Measurements from ENCODE around the gene RHEX. TPM values are rescaled to one million over a fixed set of nuclear protein-coding genes. Genes with fewer than 3 reads are reported as not detected.

The RHEX gene
- polyA plus RNA-seq, 4 donors, result 1.8 to 6.4 (median 2.9) TPM

DNA sequence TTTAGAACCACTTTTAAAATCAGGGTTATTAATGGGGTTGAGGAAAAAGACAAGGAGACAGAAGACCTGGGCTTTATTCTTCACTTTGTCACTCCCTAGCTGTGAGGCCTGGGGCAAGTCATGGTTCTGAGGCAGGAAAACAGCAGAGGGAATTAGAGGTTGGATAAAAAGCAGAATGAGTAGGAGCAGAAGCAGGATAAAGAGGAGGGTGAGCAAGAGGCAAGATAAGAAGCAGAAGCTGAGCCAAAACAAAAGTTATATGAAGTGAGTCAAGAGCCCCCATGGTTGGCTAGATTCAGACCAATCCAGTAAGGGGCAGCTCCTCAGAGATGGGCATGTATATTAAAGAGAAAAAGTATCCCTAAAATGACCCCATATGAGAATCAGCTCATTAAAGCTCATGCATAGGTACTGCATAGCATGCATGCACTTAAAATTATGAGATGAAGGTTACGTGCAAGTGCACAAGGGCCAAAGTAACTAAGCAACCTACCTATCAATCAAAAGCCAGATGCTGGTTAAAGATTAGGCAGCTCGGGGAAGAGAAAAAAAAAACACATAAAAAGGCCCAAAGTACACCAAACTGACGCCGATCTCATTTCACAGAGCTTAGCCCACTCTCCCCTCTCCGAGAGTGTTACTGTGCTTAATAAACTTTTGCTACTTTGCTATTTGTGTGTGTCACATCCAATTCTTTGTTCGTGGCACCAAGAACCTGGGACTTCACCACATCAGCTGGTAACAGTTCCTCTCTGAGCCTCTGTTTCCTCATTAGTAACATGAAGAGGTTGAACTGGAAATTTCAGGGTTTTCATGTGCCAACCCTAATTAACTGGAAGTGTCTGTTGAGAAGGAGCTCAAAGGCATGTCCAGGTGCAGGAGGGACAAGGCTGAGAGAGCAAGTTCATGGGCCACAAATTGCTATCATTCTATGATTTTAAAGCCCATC, 62.0 kb downstream of the RHEX start:
- DNase-seq (ENCODE audit: low read depth in 4 of 4, low spot score in 3 of 4), result no peak

DNA sequence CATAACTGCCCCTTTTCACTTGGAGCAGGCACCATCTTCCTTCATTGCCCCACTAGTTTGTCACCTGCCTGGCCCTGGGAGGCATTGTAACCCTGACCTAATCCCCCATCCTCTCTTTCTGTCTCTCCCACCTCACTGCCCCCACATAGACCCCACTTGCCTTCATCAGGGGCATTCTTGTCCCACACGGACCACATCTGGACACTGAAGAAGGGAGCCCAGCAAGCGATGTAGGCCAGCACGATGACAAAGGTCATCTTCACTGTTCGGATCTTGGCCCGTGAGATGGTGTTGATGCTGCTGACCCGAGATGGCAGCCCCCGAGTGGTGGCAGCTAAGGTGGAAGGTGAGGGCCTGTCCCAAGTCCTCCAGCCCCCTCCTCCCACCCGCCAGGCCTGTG, 62.8 kb downstream of the RHEX start:
- no peak for DNase-seq (ENCODE audit: low read depth in 4 of 4, low spot score in 3 of 4)

DNA sequence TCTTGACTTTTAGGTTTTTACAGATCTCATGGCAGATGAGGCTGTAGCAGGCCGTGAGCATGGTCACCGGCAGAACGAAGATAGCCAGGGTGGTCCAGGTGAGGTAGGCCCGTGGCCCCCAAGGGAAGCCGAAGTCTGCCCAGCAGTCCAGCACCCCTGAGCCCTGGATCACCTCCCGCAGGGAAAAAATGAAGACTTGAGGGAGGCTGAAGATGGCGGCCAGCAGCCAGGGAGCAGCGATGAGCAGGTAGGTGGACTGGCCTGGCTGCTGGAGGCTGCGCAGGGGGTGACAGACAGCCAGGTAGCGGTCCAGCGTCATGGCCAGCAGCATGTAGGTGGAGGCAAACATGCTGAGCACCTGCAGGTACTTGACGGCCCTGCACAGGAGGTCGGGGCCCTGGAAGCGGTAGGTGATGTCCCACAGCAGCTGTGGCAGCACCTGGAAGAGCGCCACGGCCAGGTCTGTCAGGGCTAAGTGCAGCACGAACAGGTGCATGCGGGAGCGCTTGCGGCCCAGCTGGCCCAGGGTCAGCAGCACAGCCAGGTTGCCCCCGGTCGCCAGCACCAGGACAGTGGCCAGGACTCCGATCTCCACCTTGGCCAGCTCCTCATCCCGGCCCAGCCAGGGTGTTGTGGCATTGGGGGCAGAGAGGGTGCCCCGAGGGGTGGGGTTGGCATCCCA, 63.4 kb downstream of the RHEX start:
- DNase-seq (ENCODE audit: low read depth in 4 of 4, low spot score in 3 of 4), result no peak

DNA sequence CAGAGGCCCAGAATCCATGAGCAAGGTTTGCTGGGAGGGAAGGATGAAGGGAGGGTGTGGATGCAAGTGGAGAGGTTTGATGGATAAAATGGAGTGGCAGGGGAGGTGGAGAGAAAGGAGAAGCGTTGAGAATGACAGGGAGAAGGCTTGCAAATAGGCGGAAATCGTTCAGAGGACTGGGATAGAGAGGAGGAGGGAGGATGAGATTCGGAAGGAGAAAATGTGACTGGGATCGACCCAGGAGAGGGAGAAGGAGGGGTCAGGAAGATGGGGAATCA, 63.8 kb downstream of the RHEX start:
- no peak for DNase-seq (ENCODE audit: low read depth in 4 of 4, low spot score in 3 of 4)

DNA sequence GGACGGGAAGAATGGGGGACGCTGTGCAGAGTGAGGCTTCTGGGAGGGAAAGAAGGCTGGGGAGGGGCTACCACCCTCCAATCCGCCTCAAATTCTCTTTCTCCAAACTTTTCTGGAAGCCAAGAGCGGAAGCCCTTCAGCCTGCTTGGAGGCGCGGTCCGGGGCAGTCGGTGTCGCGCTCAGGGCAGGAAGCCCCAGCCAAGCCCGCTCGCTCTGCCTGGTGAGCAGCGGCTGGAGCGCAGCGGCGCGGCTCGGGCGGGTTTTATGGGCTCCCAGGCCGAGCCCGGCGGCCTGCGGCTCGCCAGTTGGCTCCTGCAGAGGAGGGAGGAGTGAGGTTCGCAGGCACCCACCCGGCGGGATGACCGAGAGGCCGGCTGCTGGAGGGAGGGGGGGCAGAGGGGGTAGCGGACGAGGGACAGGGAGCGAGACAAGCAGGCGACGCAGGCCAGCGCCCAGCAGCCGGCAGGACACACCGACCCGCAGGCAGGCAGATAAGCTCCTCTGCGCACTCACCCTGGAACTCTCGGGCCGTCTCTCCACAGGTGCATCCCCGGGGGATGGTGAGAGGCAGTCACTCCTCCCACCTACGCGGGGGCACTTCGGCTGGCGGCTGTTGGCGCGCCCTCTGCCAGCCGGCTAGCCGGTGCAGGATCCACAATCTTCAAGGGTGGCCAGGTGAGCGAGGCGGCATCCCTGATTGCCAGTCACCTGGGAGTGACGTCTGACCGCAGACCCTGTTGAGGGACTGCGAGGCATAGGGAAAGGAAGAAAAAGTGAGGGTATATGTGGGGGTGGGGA, 64.4 kb downstream of the RHEX start, which contains the start of gene AVPR1B:
AVPR1B (minus strand) TSS at position 238 of the 798 bp plus-strand sequence. CDS start 498 bp downstream, outside the sequence.
- DNase-seq (ENCODE audit: low read depth in 4 of 4, low spot score in 3 of 4), result peak in 3 of 4 donors; percentile 47 to 53 (median 50)

DNA sequence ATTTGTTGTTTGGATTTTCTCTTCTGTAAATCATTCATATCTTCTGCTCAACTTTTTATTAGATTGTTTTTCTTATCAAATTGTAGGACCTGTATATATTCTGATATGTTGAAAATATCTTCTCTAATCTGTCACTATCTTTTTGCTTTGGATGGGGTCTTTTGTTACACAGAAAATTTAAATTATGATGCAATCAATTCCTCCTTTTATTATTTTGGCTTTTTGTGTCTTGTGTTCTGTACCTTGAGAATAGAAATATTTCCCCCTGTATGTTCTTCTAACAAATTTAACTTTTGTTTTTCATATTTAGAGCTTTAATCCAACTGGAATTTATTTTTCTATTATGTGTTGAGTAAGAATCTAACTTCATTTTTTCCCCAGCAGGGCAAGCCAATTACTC, 67.4 kb downstream of the RHEX start:
- no peak for DNase-seq (ENCODE audit: low read depth in 4 of 4, low spot score in 3 of 4)

DNA sequence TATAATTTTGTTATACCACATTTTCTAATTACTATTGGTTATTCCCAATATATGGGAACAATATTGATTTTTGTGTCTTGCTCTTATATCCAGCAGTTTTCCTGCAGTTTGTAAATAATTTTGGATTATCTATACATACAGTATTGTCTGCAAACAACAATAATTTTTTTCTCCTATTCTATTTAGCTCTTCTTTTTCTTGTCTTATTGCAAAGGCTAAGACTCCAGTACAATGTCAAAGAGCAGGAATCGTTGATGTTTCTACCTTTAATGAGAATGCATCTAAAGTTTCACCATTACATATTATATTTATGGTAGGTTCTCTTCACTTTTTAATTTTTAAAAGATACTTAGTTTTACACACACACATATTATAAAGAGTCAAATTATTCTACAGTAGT, 68.3 kb downstream of the RHEX start:
- DNase-seq (ENCODE audit: low read depth in 4 of 4, low spot score in 3 of 4), result no peak

DNA sequence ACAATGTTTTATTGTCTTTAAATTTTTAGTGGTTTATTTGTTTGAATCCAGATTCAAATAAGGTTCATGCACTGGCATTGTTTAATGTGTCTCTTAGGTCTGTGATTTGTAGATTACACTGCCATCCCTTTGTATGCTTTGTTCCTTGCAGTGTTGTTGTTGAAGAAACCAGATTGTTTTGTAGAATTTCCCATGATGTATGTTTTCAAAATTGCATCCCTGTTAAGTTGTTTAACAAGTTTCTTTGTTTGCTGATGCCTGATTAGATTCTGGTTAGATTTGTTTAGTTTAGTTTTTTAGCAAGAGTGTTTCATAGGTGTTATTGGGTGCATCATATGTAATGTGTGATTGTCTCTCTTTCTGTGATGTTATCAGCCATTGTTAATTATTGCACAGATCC, 69.7 kb downstream of the RHEX start:
- no peak for DNase-seq (ENCODE audit: low read depth in 4 of 4, low spot score in 3 of 4)

DNA sequence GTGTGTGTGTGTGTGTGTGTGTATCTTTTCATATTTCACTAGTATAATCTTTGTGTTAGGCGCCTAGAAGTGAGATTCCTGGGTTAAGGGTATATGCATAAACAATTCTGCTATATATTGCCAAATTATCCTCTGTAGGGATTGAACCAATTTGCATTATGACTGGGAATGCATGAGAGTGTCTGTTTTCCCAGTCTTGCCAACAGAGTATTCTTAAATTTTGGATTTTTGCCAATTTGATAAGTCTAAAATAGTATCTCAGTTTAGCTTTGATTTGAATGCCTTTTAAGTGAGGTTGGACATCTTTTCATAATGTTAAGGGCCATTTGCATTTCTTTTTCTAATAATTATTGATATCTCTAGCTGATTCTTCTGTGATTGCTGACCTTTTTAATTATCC, 72.4 kb downstream of the RHEX start:
- no peak for DNase-seq (ENCODE audit: low read depth in 4 of 4, low spot score in 3 of 4)

DNA sequence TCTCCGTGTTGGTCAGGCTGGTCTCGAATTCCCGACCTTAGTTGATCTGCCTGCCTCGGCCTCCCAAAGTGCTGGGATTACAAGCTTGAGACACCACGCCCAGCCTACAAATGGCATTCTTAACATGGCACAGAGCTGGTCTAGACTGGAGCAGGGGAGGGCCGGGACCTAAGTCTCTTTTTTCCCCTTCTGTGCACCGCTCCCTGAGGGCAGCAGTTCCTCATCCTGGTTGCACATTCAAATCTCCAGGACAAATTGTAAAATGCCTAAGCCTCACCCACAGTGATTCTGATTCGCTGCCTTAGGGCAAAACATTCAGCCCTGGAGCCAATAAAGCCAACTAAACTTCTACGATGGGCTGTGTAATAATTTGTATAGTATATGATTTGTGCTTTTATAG, 74.4 kb downstream of the RHEX start:
- DNase-seq (ENCODE audit: low read depth in 4 of 4, low spot score in 3 of 4), result no peak

DNA sequence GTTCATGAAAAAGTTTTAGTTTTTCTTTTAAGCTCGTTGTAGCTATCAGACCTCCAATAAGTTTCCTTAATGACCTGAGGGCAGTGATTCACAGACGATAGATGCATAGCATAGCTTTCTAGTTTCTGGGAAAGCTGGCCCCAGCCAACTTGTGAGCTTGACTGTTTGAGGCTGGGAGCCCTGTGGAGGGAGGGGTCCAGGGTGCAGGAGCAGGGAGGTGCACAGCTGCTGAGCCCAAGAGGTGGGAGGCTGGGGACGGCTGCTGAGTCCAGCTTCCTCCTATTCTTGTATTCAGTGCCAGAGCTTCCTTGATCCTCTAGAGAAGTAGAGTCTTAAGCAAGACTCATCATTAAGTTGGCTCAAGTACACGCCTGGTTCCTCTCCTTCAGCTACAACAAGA, 75.2 kb downstream of the RHEX start:
- DNase-seq (ENCODE audit: low read depth in 4 of 4, low spot score in 3 of 4), result no peak

DNA sequence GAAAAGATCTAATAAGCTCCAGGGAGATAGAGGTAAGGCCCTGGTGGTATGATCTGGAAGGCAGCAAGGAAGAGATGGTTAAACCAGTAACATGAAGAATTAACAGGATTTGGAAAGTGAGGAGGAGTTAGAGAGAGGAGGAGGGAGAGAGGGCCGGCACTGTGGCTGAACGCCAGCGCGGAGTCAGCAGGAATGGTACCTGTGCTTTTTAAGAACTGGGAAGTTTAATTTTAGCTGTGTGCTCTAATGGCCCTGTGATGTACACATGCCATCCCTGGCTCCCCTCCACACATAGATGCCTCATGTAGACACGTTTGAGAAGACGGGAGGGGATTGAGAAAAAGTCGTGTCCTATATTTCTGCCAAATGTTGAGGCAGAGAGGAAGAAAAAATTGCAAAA, 78.1 kb downstream of the RHEX start:
- DNase-seq (ENCODE audit: low read depth in 4 of 4, low spot score in 3 of 4), result no peak

DNA sequence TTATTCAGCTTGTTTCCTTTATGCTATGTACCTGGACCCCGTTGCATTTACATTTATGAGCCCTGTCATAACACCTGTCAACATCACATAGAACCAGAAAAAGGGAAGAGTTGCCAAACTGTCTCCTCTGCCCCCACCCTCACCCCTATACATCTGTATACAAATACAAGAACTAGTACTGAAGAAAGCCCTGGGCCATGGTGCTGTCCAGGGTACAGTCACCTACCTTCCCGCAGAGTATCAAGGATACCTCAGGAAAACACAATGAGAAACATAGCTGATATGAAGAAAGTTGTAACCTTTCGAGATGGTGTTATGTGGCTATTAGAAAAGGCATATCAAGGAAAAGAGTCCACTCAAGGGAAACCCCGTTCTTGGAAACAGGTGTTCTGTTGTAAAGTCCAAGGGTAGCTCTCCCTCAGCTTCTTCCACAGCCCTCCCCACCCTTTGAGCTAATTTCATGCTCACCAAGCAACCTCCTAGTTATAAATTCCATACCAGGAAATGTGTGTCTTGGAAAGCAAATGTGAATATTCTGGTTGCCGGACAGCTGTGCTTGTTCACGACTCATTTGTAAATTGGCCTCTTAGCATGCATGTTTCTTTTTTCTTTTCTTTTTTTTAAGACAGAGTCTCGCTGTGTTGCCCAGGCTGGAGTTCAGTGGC, 80.9 kb downstream of the RHEX start:
- no peak for DNase-seq (ENCODE audit: low read depth in 4 of 4, low spot score in 3 of 4)

DNA sequence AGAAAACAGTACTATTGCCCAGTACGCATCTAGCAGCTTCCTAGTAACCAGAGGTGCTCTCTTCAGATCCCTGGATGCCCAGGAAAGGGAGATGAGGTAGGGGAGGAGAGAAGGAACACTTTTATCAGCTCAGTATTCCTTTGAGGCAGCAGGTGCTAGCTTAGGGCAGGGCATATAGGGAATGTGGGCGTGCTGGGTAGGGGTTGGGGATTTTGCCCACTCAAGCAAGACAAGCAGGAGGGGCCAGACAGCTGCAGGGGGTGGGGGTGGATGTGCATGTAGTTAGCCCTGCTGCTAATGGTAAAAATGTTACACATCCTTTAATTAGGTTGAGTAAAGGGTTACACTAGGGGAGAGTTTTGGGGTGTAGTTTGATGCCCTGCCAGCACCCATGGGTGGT, 82.3 kb downstream of the RHEX start:
- DNase-seq (ENCODE audit: low read depth in 4 of 4, low spot score in 3 of 4), result no peak

DNA sequence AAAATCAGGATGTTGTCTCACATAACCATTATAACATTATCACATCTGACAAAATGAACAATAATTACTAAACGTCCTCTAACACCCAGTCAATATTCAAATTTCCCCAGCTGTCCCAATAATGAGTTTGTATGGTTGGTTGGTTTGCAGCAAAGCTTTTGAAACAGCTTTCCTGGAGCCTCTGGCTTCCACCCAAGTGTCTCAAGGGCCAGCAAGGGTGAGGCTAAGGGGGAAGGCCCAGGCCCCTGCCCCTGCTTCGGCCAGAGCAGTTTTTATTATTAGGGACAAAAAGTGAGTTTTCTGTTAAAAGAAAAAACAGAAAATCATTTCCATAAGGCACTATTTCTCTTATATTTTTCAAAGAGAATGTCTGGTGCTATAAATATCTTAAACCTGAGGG, 83.3 kb downstream of the RHEX start:
- no peak for DNase-seq (ENCODE audit: low read depth in 4 of 4, low spot score in 3 of 4)

DNA sequence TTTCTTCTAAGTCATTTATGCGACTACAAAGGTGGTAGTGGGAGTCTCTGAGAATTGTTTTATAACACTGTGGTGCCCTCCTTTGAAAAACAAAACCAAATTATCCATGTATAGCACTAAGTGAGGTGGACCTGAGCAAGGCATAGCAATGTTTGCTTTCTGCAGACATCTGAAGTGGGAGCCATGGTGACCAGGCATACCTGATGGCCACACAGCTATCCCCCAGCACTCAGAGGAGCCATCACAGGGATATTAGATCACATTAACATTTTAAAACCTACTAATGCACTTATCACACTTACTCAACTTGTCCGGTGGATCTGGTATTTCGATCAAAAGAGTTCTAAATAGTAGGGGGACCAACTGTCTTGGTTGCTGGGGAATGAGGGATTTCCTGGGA, 89.0 kb downstream of the RHEX start:
- DNase-seq (ENCODE audit: low read depth in 4 of 4, low spot score in 3 of 4), result no peak

DNA sequence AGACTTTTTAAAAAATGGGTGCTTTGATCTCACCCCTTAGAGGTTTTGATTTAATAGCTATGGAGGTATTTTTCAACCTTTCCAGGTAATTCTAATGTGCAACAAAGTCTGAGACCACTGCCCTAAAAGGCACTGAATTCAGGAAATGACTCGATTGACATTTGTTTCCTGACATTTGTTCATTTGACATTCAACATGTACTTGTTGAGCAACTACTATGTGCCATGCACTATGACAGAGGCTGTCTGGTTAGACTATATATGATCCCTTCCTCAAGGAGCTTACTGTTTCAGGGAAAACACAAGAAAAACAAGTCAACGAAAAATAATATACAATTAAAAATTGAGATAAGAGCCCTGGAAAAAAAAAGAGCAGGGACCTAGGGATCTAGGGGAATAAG, 89.8 kb downstream of the RHEX start:
- DNase-seq (ENCODE audit: low read depth in 4 of 4, low spot score in 3 of 4), result no peak

DNA sequence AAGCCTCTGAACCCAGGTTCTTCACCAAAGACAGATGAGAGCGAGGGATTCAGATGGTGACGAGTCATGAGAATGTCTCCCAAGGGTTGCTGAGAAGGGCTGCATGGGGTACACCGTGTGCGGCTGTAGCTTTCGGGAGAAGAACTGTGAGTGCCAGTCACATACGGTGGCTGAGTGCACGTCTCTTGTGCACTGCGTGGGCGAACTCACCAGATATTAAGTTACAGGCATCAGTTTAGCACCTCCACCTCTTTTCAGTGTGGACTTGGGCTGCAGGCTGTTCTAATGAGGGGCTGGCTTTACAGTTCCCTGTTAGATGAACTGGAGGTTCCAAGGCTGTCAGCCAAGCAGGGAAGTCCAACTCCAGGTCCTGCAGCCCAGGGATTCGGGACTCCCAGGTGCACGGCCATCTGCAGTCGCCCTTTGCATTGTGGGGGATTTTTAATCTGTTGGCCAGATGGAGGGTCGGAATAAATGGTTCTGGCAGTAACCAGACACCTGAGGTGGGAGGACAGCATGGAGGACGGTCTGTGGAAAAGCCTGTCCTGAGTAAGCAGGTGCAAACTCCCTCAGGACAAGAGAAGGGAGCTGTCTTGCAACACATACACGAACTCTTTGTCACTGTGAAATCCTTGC, 90.7 kb downstream of the RHEX start:
- peak in 1 of 4 donors; percentile 20 for DNase-seq (ENCODE audit: low read depth in 4 of 4, low spot score in 3 of 4)

DNA sequence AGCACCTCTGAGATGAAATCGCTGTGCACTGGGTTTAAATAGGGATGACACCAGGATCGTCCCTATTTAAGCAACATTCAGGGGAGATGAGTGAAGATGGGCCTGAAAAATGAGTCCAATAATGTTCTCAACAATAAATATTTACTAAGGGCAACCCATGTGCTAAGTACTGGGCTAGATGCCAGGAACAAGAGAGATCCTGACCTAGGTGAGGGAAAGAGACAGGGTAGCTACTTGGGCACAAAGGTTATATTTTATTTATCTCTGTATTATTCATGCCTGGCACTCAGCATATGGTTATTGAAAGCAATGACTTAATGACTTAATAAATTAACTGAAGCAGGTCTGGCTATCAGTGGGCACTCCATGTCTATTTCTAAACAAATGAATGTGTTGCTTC, 91.6 kb downstream of the RHEX start:
- no peak for DNase-seq (ENCODE audit: low read depth in 4 of 4, low spot score in 3 of 4)

DNA sequence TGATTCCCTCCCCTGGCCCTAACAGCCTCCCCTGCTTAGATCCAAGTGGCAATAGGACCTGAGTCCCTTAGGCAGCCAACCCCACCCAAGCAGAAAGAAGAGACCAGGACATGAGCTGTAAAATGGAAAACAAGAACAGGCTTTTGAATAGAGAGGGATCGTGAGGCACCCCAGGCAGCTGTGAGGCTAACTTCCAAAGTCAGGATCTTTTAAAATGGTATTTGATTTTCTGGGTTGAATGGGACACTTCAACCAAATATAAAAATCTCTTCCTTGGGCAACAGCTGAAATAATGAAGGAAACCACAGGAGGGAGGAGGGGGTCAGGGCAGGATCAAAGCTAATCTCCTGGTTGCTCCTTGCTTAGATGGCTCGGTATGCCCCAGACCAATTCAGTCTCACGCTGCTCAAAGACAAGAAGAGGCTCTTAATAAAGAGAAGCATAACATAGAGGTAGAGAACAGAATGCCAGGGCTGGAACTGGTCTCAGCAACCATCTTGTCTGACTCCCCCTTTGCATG, 92.9 kb downstream of the RHEX start:
- DNase-seq (ENCODE audit: low read depth in 4 of 4, low spot score in 3 of 4), result no peak
